Mucosa of descending colon (tissue), 3 donors: ENCODE measurements around the gene GSPT1. TPM values are rescaled to one million over a fixed set of nuclear protein-coding genes. Genes with fewer than 3 reads are reported as not detected.

Source experiments
- ATAC-seq: fragments of 200-7000 bp; cut with Tn5 transposase; one replicate; pipeline ENCODE4 v1.9.1; 2020; ENCODE audit warnings: mild to moderate bottlenecking, moderate library complexity
- DNase-seq, 3 donors: peaks; one replicate each; pipeline ENCODE4 v3.0.0-alpha.2; 2020
- H3K36me3 ChIP-seq: fragments of 200-600 bp; one replicate; pipeline ENCODE4 v1.8.0; 2021; ENCODE audit warnings: low read depth, mild to moderate bottlenecking
- H3K4me1 ChIP-seq: fragments of 200-600 bp; one replicate; pipeline ENCODE4 v1.8.0; 2021; ENCODE audit warnings: low read depth, mild to moderate bottlenecking
- H3K4me3 ChIP-seq: fragments of 200-600 bp; one replicate; pipeline ENCODE4 v1.8.0; 2021; ENCODE audit warnings: mild to moderate bottlenecking
- H3K9me3 ChIP-seq: fragments of 200-600 bp; one replicate; pipeline ENCODE4 v1.8.0; 2021; ENCODE audit warnings: mild to moderate bottlenecking
- intact Hi-C, 2 donors: fragments of 100-400 bp; cut with DNase I in 1 of 2; cut with micrococcal nuclease in 1 of 2; formaldehyde crosslinking; loops; one replicate each; pipeline versions ENCODE4 v1.11.0 to v1.11.1; 2022; cut with DNase I, micrococcal nuclease
- total RNA-seq, 3 donors: library from RNA; stranded (reverse); fragmentation: NEBNext Ultra II Directional in 2 of 3; extraction: Animal tissue kit (Norgen Biotek cat#: 25700) in 2 of 3; gene quantifications; one replicate each; pipeline versions ENCODE4 v1.2.1 to v1.2.4, GENCODE V29; 2021 to 2023
- TF ChIP-seq, protein P1 (sequence below): fragments of 200-600 bp; IDR thresholded peaks from one replicate; pipeline ENCODE4 v1.8.0; 2022; ENCODE audit warnings: antibody characterized with exemption, mild to moderate bottlenecking
- donor health status: DM: no; HTN: no; CAD: no; lungs with moderate emphysema.
- donor health status: DM: no; HTN: no; CAD: no.
- donor health status: DM: no; HTN: yes; CAD: no.

The GSPT1 gene
- total RNA-seq, 3 donors from 2014 or later = 99.0 to 119 (median 113) TPM

DNA sequence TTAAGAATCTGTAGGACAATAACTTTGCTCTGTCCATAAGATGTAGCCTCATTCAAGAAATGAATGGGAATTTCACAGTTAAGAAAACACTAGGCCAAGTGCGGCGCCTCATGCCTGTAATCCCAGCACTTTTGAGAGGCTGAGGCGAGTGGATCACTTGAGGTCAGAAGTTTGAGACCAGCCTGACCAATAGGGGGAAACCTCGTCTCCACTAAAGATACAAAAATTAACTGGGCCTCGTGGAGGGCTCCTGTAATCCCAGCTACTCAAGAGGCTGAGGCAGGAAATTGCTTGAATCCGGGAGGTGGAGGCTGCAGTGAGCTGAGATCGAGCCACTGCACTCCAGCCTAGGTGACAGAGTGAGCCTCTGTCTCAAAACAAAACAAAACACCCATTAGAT, 44.6 kb downstream of the GSPT1 start:
- Histone ChIP-seq H3K9me3 (no peaks in the 10 kb centered on the region), H3K36me3 (peaks cover 6% of the 10 kb centered on the region), H3K4me3 (no peak overlapping the region), H3K4me1 (no peaks in the 10 kb centered on the region)
- intact Hi-C loops = no loop called here
- no peak for DNase-seq
- no peak for ATAC-seq
- TF ChIP-seq, protein P1, sequence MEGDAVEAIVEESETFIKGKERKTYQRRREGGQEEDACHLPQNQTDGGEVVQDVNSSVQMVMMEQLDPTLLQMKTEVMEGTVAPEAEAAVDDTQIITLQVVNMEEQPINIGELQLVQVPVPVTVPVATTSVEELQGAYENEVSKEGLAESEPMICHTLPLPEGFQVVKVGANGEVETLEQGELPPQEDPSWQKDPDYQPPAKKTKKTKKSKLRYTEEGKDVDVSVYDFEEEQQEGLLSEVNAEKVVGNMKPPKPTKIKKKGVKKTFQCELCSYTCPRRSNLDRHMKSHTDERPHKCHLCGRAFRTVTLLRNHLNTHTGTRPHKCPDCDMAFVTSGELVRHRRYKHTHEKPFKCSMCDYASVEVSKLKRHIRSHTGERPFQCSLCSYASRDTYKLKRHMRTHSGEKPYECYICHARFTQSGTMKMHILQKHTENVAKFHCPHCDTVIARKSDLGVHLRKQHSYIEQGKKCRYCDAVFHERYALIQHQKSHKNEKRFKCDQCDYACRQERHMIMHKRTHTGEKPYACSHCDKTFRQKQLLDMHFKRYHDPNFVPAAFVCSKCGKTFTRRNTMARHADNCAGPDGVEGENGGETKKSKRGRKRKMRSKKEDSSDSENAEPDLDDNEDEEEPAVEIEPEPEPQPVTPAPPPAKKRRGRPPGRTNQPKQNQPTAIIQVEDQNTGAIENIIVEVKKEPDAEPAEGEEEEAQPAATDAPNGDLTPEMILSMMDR = no peak

DNA sequence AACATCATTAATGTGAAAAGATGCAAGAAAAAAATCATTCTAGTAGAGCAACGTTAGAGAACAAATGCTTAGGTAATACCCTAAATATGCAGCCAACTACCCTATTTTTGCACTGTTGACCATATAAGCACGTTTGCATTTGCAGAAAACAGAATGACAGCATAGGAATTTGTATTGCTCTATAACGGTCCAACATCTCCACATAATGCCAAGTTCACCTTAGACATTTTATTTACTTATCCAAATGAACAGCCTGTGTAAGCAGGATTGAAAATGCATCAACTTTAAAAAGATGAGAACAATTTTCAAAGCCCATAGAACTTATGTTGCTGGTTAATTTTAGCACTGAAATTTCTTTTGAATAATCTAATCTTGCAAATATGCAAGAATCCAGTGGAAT, 45.4 kb downstream of the GSPT1 start:
- no peaks in the 10 kb centered on the region for H3K4me1 ChIP-seq
- peaks cover 6% of the 10 kb centered on the region for H3K36me3 ChIP-seq
- no peak for DNase-seq
- intact Hi-C loops = no loop called here
- ATAC-seq = no peak
- no peak overlapping the region for H3K4me3 ChIP-seq
- H3K9me3 ChIP-seq = no peaks in the 10 kb centered on the region
- TF ChIP-seq, protein P1 = no peak

DNA sequence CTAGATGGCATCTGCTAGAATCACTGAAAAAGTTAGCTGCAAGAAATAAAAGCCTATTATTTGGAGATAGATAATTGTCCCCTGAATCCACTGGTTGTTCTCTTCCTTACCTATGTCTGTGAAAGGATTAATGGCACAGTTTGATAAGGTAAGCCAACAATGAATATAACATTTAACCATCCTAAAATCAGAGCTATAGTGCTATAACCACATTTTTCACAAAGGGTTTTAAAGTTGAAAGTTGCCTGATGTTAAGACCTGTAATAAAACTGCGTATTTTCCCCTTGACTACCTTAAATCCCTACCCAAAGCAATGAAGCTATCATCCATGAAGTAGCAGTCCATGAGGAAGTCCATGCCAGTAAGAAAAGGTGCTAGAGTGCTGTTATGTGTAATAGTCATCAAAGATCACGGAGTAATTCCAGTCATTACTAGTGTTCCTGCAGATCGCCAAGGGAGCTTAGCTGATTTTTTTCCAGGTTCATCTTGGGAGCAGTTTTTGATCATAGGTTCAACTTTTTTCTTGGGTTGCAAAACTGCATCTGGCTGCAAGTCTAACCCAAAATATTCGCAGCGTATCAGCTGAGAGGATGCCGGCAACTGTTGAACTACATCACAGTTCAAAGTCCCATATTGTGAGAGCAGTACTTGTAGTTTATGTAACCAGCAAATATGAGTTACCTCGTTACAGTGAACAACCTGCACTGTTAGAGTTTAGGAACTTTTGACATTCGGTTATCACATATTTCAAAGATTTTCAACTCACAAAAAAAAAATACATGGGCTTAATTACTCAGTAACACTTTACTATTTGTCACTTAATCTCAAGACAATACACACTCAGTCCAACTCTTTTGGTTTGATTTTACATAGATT, 46.2 kb downstream of the GSPT1 start:
- TF ChIP-seq, protein P1 = no peak

DNA sequence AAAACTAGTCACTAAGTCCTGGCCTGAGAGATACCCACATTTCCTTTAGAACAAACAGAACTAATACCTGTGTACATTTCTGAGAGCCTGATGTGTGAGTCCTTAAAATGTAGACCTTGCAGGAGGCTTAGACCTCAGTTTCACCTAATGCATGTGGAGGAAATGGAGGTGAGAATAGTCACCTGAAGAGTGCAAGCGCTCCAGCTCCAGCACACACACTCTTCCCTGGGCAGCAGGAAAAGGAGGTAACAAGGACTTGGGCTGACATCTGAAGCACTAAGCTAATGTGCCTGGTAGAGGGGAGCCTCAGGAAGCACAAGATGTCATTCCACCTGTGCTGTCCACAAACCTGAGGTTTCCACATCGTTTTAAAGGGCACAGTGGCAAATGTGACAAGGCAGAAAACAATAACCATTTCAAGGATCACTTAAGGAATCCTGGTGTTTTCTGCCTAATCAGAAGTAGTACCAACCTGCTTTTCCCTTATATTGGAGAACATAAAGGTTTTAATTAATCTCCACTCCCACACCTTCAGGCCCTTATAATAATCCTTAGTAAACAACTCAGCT, 47.3 kb downstream of the GSPT1 start:
- TF ChIP-seq, protein P1 = no peak
- no peaks in the 10 kb centered on the region for H3K9me3 ChIP-seq
- H3K4me1 ChIP-seq = no peaks in the 10 kb centered on the region
- peaks cover 6% of the 10 kb centered on the region for H3K36me3 ChIP-seq
- H3K4me3 ChIP-seq = no peak overlapping the region
- no peak for ATAC-seq
- DNase-seq = no peak
- intact Hi-C loops = no loop called here

More for the DNA sequence above, 46.2 kb downstream of the GSPT1 start:
- intact Hi-C loops = no loop called here
- no peaks in the 10 kb centered on the region for H3K4me1 ChIP-seq
- no peak for DNase-seq
- peak; percentile 31 for ATAC-seq
- no peak overlapping the region for H3K4me3 ChIP-seq
- H3K36me3 ChIP-seq = peaks cover 6% of the 10 kb centered on the region
- H3K9me3 ChIP-seq = no peaks in the 10 kb centered on the region

DNA sequence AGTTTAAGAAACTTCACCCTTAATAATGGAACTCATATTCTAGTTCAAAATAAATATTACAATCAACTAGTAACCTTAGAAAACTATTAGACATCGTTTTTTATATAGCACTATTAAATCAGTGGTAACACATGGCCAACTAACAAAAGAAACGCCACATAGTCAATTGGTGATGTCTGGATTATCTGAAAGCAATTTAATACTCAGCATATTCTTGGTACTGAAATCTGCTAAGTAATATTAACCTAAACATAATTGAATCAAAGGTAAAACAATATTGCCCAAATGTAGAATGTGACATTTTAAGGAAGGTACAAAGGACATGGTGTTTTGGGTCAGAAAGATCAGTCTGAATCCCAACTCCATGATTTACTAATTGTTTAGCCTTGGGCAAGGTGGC, 53.3 kb downstream of the GSPT1 start:
- Histone ChIP-seq H3K36me3 (no peaks in the 10 kb centered on the region), H3K4me3 (no peak overlapping the region), H3K9me3 (no peaks in the 10 kb centered on the region), H3K4me1 (no peaks in the 10 kb centered on the region)
- TF ChIP-seq, protein P1 = no peak
- ATAC-seq (no peak), DNase-seq (no peak)
- intact Hi-C loops = no loop called here
